SK-N-SH treated with all-trans-retinoic acid at 6 μM for 48 hours (cell line): Measurements from ENCODE around the gene FBXL16.

Experiments used
- BACH2 ChIP-seq: fragments of 250-450 bp; sonication (Bioruptor Pico); IDR thresholded peaks from 2 replicates; pipeline ENCODE4 v1.9.0; 2021; ENCODE audit warnings: mild to moderate bottlenecking, borderline replicate concordance
- PPARA ChIP-seq: fragments of 250-450 bp; sonication (Bioruptor Pico); IDR thresholded peaks from 2 replicates; pipeline ENCODE4 v1.5.0; 2020; ENCODE audit warnings: mild to moderate bottlenecking, borderline replicate concordance
- ZFP30 ChIP-seq: fragments of 450-650 bp; formaldehyde crosslinking; IDR thresholded peaks from 2 replicates; pipeline ENCODE4 v1.5.0; 2022; ENCODE audit warnings: mild to moderate bottlenecking, moderate library complexity
- TF ChIP-seq, protein P1 (sequence below): fragments of 250-450 bp; sonication (Bioruptor Pico); IDR thresholded peaks from 2 replicates; pipeline ENCODE4 v1.5.0; 2020; ENCODE audit warnings: mild to moderate bottlenecking, moderate library complexity

DNA sequence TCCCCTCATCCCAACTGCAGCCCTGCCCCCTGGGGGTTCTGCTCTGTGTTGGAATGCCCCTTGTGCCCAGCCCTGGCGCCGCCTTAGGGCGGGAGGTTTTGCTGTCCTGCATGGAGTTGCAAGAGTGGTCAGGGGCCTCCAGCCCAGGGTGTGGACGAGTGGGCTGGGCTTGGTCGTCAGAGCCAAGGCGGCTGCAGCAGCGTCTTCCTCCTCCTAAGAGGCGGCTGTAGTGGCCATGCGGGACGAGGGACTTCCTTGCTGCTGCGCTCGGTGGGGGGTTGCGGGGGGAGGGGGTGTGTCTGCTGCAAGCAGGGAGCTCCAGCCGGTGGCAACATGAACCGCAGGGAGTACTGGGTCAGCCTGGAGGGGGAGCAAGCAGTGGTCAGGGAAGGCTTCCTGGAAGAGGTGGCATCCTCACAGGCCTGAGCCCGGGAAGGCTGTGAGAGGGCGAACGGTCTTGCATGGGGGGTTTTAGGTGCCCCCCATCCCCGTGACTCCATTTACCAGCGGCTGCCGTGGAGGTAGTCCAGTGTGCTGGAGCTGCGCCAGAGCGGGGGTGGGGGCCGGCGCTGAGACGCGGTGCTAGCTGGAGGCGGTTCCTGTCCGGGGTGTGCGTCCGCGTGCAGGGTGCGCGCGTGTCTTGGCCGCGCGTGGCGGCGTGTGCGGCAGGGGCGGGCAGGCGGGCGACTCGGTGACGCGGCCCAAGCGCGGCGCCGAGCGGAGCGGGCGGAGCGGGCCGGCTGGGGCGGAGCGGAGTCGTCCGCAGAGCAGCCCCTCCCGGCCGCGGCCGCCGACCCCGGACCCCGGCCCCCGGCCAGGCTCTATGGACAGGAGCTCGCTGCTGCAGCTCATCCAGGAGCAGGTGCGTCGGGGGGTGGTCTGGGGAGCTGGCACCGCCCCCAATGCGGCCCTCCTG, 30.4 kb downstream of the FBXL16 start, which contains the start of gene RHBDL1:
- TF ChIP-seq PPARA (CRISPR knock-in tag): no peak
- no peak for TF ChIP-seq BACH2 (CRISPR knock-in tag)
- TF ChIP-seq ZFP30: no peak
- TF ChIP-seq, protein P1, sequence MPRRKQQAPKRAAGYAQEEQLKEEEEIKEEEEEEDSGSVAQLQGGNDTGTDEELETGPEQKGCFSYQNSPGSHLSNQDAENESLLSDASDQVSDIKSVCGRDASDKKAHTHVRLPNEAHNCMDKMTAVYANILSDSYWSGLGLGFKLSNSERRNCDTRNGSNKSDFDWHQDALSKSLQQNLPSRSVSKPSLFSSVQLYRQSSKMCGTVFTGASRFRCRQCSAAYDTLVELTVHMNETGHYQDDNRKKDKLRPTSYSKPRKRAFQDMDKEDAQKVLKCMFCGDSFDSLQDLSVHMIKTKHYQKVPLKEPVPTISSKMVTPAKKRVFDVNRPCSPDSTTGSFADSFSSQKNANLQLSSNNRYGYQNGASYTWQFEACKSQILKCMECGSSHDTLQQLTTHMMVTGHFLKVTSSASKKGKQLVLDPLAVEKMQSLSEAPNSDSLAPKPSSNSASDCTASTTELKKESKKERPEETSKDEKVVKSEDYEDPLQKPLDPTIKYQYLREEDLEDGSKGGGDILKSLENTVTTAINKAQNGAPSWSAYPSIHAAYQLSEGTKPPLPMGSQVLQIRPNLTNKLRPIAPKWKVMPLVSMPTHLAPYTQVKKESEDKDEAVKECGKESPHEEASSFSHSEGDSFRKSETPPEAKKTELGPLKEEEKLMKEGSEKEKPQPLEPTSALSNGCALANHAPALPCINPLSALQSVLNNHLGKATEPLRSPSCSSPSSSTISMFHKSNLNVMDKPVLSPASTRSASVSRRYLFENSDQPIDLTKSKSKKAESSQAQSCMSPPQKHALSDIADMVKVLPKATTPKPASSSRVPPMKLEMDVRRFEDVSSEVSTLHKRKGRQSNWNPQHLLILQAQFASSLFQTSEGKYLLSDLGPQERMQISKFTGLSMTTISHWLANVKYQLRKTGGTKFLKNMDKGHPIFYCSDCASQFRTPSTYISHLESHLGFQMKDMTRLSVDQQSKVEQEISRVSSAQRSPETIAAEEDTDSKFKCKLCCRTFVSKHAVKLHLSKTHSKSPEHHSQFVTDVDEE: no peak
